HEK293T (cell line): ENCODE measurements around the gene CYP3A5.

Source experiments
- ARNT ChIP-seq: fragments of 450-650 bp; IDR thresholded peaks from 2 replicates; pipeline ENCODE4 v1.6.1; 2017; ENCODE audit warnings: mild to moderate bottlenecking
- BHLHE40 ChIP-seq: fragments of 450-650 bp; IDR thresholded peaks from 2 replicates; pipeline ENCODE4 v1.6.1; 2016; ENCODE audit warnings: mild to moderate bottlenecking, moderate library complexity, borderline replicate concordance
- CTBP1 ChIP-seq: fragments of 450-650 bp; IDR thresholded peaks from 2 replicates; pipeline ENCODE4 v1.6.1; 2016; ENCODE audit warnings: borderline replicate concordance
- FOXA1 ChIP-seq: fragments of 450-650 bp; IDR thresholded peaks from 2 replicates; pipeline ENCODE4 v1.6.1; 2016; ENCODE audit warnings: mild to moderate bottlenecking
- FOXK2 ChIP-seq: fragments of 450-650 bp; IDR thresholded peaks from 2 replicates; pipeline ENCODE4 v1.6.1; 2016; ENCODE audit warnings: mild to moderate bottlenecking
- HDGF ChIP-seq: fragments of 450-650 bp; IDR thresholded peaks from 2 replicates; pipeline ENCODE4 v1.6.1; 2017; ENCODE audit warnings: antibody characterized with exemption, borderline replicate concordance
- SP1 ChIP-seq: fragments of 450-650 bp; IDR thresholded peaks from 2 replicates; pipeline ENCODE4 v1.6.1; 2017
- SUZ12 ChIP-seq: fragments of 450-650 bp; IDR thresholded peaks from 2 replicates; pipeline ENCODE4 v1.6.1; 2016; ENCODE audit warnings: mild to moderate bottlenecking

- no peak for TF ChIP-seq CTBP1
- TF ChIP-seq ARNT: no peak
- TF ChIP-seq SUZ12: no peak
- TF ChIP-seq FOXA1: no peak
- no peak for TF ChIP-seq SP1
- TF ChIP-seq HDGF: no peak
- no peak for TF ChIP-seq BHLHE40
- no peak for TF ChIP-seq FOXK2
These were observed 53.8 kb downstream of the CYP3A5 start for GRCh38 chr7:99625961-99626360.
